ENCODE data around the gene LIPC.

Gene LIPC

GRCh38 chr15:58513726-58514336 lies 82.0 kb downstream of the LIPC start:
- no peak overlapping the region for H3K4me3 ChIP-seq (ENCODE audit: low read depth, low read length)
- no peak for TF ChIP-seq CTCF (IDR thresholded peaks at IDR 0.05; ENCODE audit: borderline replicate concordance, insufficient read depth, low read depth, low read length)

GRCh38 chr15:58515807-58516206 lies 84.0 kb downstream of the LIPC start:
- no peak overlapping the region for H3K4me3 ChIP-seq (ENCODE audit: low read depth, low read length)
- no peak for TF ChIP-seq CTCF (IDR thresholded peaks at IDR 0.05; ENCODE audit: borderline replicate concordance, insufficient read depth, low read depth, low read length)

GRCh38 chr15:58517252-58517681 lies 85.5 kb downstream of the LIPC start:
- peak; percentile 15; the same call in 1 of the 2 replicates for TF ChIP-seq CTCF (IDR thresholded peaks at IDR 0.05; ENCODE audit: borderline replicate concordance, insufficient read depth, low read depth, low read length)
- H3K4me3 ChIP-seq (ENCODE audit: low read depth, low read length): no peak overlapping the region

- no peak overlapping the region for H3K4me3 ChIP-seq (ENCODE audit: low read depth, low read length)
- TF ChIP-seq CTCF (IDR thresholded peaks at IDR 0.05; ENCODE audit: borderline replicate concordance, insufficient read depth, low read depth, low read length): no peak
Observed at GRCh38 chr15:58517682-58518525, 86.1 kb downstream of the LIPC start.

- no peak overlapping the region for H3K4me3 ChIP-seq (ENCODE audit: low read depth, low read length)
- TF ChIP-seq CTCF (IDR thresholded peaks at IDR 0.05; ENCODE audit: borderline replicate concordance, insufficient read depth, low read depth, low read length): no peak
Observed at GRCh38 chr15:58518626-58519025, 86.8 kb downstream of the LIPC start.

- H3K4me3 ChIP-seq (ENCODE audit: low read depth, low read length): no peak overlapping the region
- TF ChIP-seq CTCF (IDR thresholded peaks at IDR 0.05; ENCODE audit: borderline replicate concordance, insufficient read depth, low read depth, low read length): no peak
Observed at GRCh38 chr15:58519516-58519915, 87.7 kb downstream of the LIPC start.

GRCh38 chr15:58520464-58520863 lies 88.7 kb downstream of the LIPC start:
- TF ChIP-seq CTCF (IDR thresholded peaks at IDR 0.05; ENCODE audit: borderline replicate concordance, insufficient read depth, low read depth, low read length): no peak
- H3K4me3 ChIP-seq (ENCODE audit: low read depth, low read length): no peak overlapping the region
